Activated B cell treated with CpG ODN at 0.5 μM for 24 hours (primary cell): ENCODE measurements around the gene UBQLNL. TPM values are rescaled to one million over a fixed set of nuclear protein-coding genes. Genes with fewer than 3 reads are reported as not detected.

Experiments used
- ATAC-seq: fragments of 200-7000 bp; cut with Tn5 transposase; one replicate; pipeline ENCODE4 v1.10.0; 2021; ENCODE audit warnings: low read depth, mild to moderate bottlenecking, moderate library complexity
- CTCF ChIA-PET: fragments of 350-600 bp; sonication (Branson Sonifier 250); formaldehyde crosslinking; loops from one replicate; lab custom pipeline; 2021; ENCODE audit warnings: antibody characterized with exemption; lab: Charles Lee
- POLR2A ChIA-PET: fragments of 350-600 bp; sonication (Branson Sonifier 250); formaldehyde crosslinking; loops from one replicate; lab custom pipeline; 2021; ENCODE audit warnings: antibody characterized with exemption; lab: Charles Lee
- DNase-seq: peaks from one replicate; pipeline ENCODE4 v3.0.0; 2022
- H3K27ac Mint-ChIP-seq: one replicate; pipeline ENCODE4 v1.8.0; 2020; ENCODE audit warnings: mixed read lengths
- H3K27me3 Mint-ChIP-seq: one replicate; pipeline ENCODE4 v1.8.0; 2021; ENCODE audit warnings: mixed read lengths
- H3K36me3 Mint-ChIP-seq: one replicate; pipeline ENCODE4 v1.8.0; 2021; ENCODE audit warnings: low read depth, mixed read lengths
- H3K4me1 Mint-ChIP-seq: one replicate; pipeline ENCODE4 v1.8.0; 2021; ENCODE audit warnings: mixed read lengths
- H3K4me3 Mint-ChIP-seq: one replicate; pipeline ENCODE4 v1.8.0; 2020; ENCODE audit warnings: mild to moderate bottlenecking, mixed read lengths
- H3K9me3 Mint-ChIP-seq: one replicate; pipeline ENCODE4 v1.8.0; 2020; ENCODE audit warnings: mixed read lengths
- CTCF ChIP-seq: fragments of 200-600 bp; IDR thresholded peaks from one replicate; pipeline ENCODE4 v1.8.0; 2022; ENCODE audit warnings: antibody characterized with exemption, mild to moderate bottlenecking
- intact Hi-C: fragments of 100-400 bp; cut with micrococcal nuclease; formaldehyde crosslinking; loops from one replicate; pipeline ENCODE4 v1.15.1; 2024
- total RNA-seq: library from RNA; stranded (reverse); gene quantifications from 2 replicates; pipeline ENCODE4 v1.2.3, GENCODE V29; 2022

The UBQLNL gene
- total RNA-seq, 1 donor from 2014 or later, result 0.29 TPM

GRCh38 chr11:5486421-5486820 is 30.1 kb downstream of the UBQLNL start:
- DNase-seq (no peak), ATAC-seq (no peak)
- H3K27ac Mint-ChIP-seq, result no peak overlapping the region
- ChIA-PET POLR2A (no interaction called here), CTCF (no interaction called here)
- H3K27me3 Mint-ChIP-seq, result peaks cover 2% of the 10 kb centered on the region
- no peaks in the 10 kb centered on the region for H3K36me3 Mint-ChIP-seq
- H3K4me3 Mint-ChIP-seq, result no peak overlapping the region
- no peaks in the 10 kb centered on the region for H3K4me1 Mint-ChIP-seq
- H3K9me3 Mint-ChIP-seq, result no peaks in the 10 kb centered on the region
- intact Hi-C loops, result no loop called here
- TF ChIP-seq CTCF, result no peak

GRCh38 chr11:5486003-5486402 is 30.5 kb downstream of the UBQLNL start:
- H3K36me3 Mint-ChIP-seq, result no peaks in the 10 kb centered on the region
- POLR2A ChIA-PET, result no interaction called here

GRCh38 chr11:5476186-5476819 is 40.2 kb downstream of the UBQLNL start:
- Mint-ChIP-seq H3K4me1 (no peaks in the 10 kb centered on the region), H3K4me3 (no peak overlapping the region), H3K36me3 (no peaks in the 10 kb centered on the region), H3K27ac (no peak overlapping the region), H3K9me3 (no peaks in the 10 kb centered on the region), H3K27me3 (peaks cover 13% of the 10 kb centered on the region)
- intact Hi-C loops, result loop anchor here (1.0 to 10.0 kb wide), 4 partner anchors 236 to 415 kb away; partner anchors contain the start of gene OR52N2
- ChIA-PET POLR2A (interaction anchor here (0.6 kb wide), 1 partner anchor 333 kb away, joined by 3 read pairs; no protein-coding TSS in a partner anchor), CTCF (interaction anchor here (1.0 to 2.3 kb wide), 8 partner anchors 30 to 415 kb away, joined by 3 to 10 read pairs (median 6); partner anchors contain the start of genes OR52N2 and TRIM5)
- DNase-seq, result no peak
- ATAC-seq, result peak; percentile 52
- no peak for TF ChIP-seq CTCF

More at GRCh38 chr11:5486003-5486402, 30.5 kb downstream of the UBQLNL start:
- ATAC-seq, result no peak
- no peaks in the 10 kb centered on the region for H3K9me3 Mint-ChIP-seq
- no peaks in the 10 kb centered on the region for H3K4me1 Mint-ChIP-seq
- CTCF ChIA-PET, result no interaction called here
- intact Hi-C loops, result no loop called here
- DNase-seq, result no peak
- H3K27me3 Mint-ChIP-seq, result peaks cover 2% of the 10 kb centered on the region
- H3K27ac Mint-ChIP-seq, result no peak overlapping the region
- TF ChIP-seq CTCF, result no peak
- H3K4me3 Mint-ChIP-seq, result no peak overlapping the region

GRCh38 chr11:5473921-5474320 is 42.6 kb downstream of the UBQLNL start:
- ATAC-seq, result no peak
- Mint-ChIP-seq H3K27me3 (peaks cover 13% of the 10 kb centered on the region), H3K4me1 (no peaks in the 10 kb centered on the region), H3K9me3 (no peaks in the 10 kb centered on the region), H3K27ac (no peak overlapping the region), H3K36me3 (no peaks in the 10 kb centered on the region), H3K4me3 (no peak overlapping the region)
- DNase-seq, result no peak
- no peak for TF ChIP-seq CTCF
- ChIA-PET CTCF (no interaction called here), POLR2A (no interaction called here)
- intact Hi-C loops, result loop anchor here (10.0 kb wide), 1 partner anchor 349 kb away; no protein-coding TSS in a partner anchor

GRCh38 chr11:5467527-5467926 is 49.0 kb downstream of the UBQLNL start:
- POLR2A ChIA-PET, result no interaction called here
- Mint-ChIP-seq H3K4me3 (no peak overlapping the region), H3K27ac (no peak overlapping the region), H3K4me1 (no peaks in the 10 kb centered on the region), H3K36me3 (no peaks in the 10 kb centered on the region), H3K27me3 (peaks cover 4% of the 10 kb centered on the region), H3K9me3 (no peaks in the 10 kb centered on the region)
- no peak for DNase-seq
- TF ChIP-seq CTCF, result no peak
- CTCF ChIA-PET, result no interaction called here
- ATAC-seq, result no peak
- intact Hi-C loops, result no loop called here

Other genes with a start within 250 kb of the UBQLNL start
- gene HBE1, start 246.8 kb downstream of the UBQLNL start, total RNA-seq, result not detected in 2 replicates
- gene OR51B4, start 214.8 kb downstream of the UBQLNL start, total RNA-seq, result not detected in 2 replicates
- not detected in 2 replicates for gene OR51B2, start 192.4 kb downstream of the UBQLNL start, total RNA-seq
- gene OR51B5, start 173.2 kb downstream of the UBQLNL start, total RNA-seq, result 0.27 TPM in 1 of 2 replicates, not detected in the other
- gene OR51B6, start 165.2 kb downstream of the UBQLNL start, total RNA-seq, result not detected in 2 replicates
- not detected in 2 replicates for gene OR51M1, start 132.9 kb downstream of the UBQLNL start, total RNA-seq
- not detected in 2 replicates for gene OR51Q1, start 94.6 kb downstream of the UBQLNL start, total RNA-seq
- gene OR51I1, start 75.2 kb downstream of the UBQLNL start, total RNA-seq, result not detected in 2 replicates
- not detected in 2 replicates for gene OR51I2, start 67.4 kb downstream of the UBQLNL start, total RNA-seq
- gene OR52D1, start 28.0 kb downstream of the UBQLNL start, total RNA-seq, result not detected in 2 replicates
- 0.16 and 0.29 TPM in 2 replicates for gene UBQLN3, start 6.7 kb downstream of the UBQLNL start, total RNA-seq
- 0.20 and 0.22 TPM in 2 replicates for gene OR52H1, start 31.8 kb upstream of the UBQLNL start, total RNA-seq
- not detected in 2 replicates for gene OR52B6, start 64.2 kb upstream of the UBQLNL start, total RNA-seq
- gene TRIM6, start 79.9 kb upstream of the UBQLNL start, total RNA-seq, result 0.22 and 0.44 TPM in 2 replicates
- gene TRIM34, start 108.3 kb upstream of the UBQLNL start, total RNA-seq, result 25.9 and 28.7 TPM in 2 replicates
- gene TRIM5, start 168.4 kb upstream of the UBQLNL start, total RNA-seq, result 34.3 and 36.3 TPM in 2 replicates
- 244 and 255 TPM in 2 replicates for gene TRIM22, start 173.1 kb upstream of the UBQLNL start, total RNA-seq
- 0.64 and 0.84 TPM in 2 replicates for gene OR56B1, start 219.7 kb upstream of the UBQLNL start, total RNA-seq
- 1.1 and 2.2 TPM in 2 replicates for gene OR52N4, start 237.5 kb upstream of the UBQLNL start, total RNA-seq